Esophagus muscularis mucosa (tissue), 4 donors: ENCODE data around the gene SCFD2.

Experiments used
- EP300 ChIP-seq: sonication (generic); formaldehyde crosslinking; IDR thresholded peaks from one replicate; pipeline ENCODE4 v1.6.1; 2017; ENCODE audit warnings: antibody characterized with exemption
- POLR2AphosphoS5 ChIP-seq, 2 donors: sonication (generic); formaldehyde crosslinking; IDR thresholded peaks; one replicate each; pipeline ENCODE4 v1.6.1; 2017; ENCODE audit warnings: antibody characterized with exemption in 2 of 2
- TF ChIP-seq, protein P1 (sequence below), 3 experiments: fragments of 200-600 bp in 2 of 3; fragments of 450-650 bp in 1 of 3; sonication (generic) in 2 of 3; IDR thresholded peaks; one replicate each; pipeline ENCODE4 v1.5.1; 2017 to 2019; ENCODE audit warnings: antibody characterized with exemption in 3 of 3, mild to moderate bottlenecking in 2 of 3, moderate library complexity in 1 of 3

GRCh38 chr4:53004497-53005148, 361.2 kb downstream of the SCFD2 start:
- TF ChIP-seq, protein P1, sequence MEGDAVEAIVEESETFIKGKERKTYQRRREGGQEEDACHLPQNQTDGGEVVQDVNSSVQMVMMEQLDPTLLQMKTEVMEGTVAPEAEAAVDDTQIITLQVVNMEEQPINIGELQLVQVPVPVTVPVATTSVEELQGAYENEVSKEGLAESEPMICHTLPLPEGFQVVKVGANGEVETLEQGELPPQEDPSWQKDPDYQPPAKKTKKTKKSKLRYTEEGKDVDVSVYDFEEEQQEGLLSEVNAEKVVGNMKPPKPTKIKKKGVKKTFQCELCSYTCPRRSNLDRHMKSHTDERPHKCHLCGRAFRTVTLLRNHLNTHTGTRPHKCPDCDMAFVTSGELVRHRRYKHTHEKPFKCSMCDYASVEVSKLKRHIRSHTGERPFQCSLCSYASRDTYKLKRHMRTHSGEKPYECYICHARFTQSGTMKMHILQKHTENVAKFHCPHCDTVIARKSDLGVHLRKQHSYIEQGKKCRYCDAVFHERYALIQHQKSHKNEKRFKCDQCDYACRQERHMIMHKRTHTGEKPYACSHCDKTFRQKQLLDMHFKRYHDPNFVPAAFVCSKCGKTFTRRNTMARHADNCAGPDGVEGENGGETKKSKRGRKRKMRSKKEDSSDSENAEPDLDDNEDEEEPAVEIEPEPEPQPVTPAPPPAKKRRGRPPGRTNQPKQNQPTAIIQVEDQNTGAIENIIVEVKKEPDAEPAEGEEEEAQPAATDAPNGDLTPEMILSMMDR (IDR thresholded peaks at IDR 0.05) = no peak
- TF ChIP-seq EP300 (no peak), POLR2AphosphoS5 (IDR thresholded peaks at IDR 0.05) (no peak)
